ENCODE data around the gene KSR1.
"Not testable (repeated sequence)": the region's sequence is repeated elsewhere in the genome, so short reads cannot be mapped to it uniquely, and the experiment has no call there.

The KSR1 gene

DNA sequence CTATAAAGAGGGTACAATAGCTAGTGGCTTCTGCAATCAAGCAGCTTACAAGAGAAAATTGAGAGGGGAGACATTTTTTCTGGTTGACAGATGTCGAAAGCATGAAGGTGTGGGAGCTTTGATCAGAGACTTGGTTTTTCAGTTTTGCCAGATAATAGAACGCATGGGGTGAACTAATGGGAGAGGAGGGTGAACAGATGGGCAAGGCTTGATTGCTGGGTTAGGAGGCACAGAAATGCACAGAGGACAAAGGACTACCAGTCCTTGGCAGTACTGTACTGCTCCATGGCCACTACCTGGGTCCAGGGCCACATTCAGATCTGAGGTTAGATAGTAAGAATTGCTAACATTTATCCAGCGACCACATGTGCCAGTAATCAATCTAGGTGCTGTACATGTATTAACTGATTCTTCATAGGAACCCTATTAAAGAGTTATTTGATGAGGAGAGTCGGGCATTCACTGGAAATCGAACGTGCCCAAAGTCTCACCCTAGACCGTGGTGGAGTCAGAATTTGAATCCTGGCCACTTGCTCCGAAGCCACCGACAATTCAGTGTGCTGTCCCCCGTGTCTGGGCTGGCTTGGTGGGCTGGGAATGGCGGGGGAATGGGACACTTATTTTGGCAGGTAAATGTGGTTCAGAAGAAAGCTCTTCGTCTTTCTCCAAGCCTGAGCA lies 873 bp upstream of the KSR1 start:
- DNase-seq: no peak

DNA sequence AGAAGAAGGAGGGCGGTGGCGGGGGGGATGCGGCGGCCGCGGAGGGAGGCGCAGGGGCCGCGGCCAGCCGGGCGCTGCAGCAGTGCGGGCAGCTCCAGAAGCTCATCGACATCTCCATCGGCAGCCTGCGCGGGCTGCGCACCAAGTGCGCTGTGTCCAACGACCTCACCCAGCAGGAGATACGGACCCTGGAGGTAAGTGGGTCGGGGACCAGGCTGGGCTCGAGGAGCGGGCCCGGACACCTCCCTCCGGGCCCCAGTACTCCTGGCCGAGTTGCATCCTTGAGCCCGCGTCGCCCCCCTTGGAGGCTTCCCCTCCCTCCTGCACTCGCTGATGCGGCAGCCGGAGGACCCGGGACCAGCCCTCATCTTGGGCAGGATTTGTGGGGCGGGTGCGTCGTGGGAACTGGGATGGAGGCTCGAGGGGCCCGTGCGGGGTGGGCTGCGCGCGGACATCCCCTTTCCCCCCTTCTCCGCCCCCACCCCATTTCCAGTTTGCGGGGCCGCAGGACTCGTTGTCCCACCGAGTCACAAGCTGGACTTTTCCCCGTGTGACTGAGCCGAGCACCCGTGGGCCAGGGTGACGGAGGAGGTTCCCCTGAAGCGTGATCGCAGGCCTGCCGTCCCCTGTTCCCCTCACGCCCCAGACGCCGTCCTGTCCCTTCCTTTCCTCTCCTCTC lies 572 bp downstream of the KSR1 start:
- no peak for DNase-seq

DNA sequence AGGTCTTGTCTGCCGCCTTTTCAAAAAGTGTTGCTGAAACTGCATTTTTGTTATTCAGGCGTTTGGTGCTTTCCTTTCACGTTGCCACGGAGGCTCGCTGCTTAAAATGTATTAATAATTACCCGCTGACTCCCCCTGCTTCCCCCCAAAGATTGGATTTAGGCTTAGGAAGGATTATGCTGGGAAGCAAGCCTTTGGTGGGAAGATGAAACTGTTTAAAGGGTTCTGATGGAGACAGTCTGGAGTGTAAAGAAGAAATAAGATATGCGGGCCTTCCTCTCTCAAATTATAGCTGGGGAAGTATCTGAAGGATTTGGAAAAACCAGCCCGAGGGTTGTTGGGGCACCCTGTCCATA lies 1.1 kb downstream of the KSR1 start:
- DNase-seq: no peak

DNA sequence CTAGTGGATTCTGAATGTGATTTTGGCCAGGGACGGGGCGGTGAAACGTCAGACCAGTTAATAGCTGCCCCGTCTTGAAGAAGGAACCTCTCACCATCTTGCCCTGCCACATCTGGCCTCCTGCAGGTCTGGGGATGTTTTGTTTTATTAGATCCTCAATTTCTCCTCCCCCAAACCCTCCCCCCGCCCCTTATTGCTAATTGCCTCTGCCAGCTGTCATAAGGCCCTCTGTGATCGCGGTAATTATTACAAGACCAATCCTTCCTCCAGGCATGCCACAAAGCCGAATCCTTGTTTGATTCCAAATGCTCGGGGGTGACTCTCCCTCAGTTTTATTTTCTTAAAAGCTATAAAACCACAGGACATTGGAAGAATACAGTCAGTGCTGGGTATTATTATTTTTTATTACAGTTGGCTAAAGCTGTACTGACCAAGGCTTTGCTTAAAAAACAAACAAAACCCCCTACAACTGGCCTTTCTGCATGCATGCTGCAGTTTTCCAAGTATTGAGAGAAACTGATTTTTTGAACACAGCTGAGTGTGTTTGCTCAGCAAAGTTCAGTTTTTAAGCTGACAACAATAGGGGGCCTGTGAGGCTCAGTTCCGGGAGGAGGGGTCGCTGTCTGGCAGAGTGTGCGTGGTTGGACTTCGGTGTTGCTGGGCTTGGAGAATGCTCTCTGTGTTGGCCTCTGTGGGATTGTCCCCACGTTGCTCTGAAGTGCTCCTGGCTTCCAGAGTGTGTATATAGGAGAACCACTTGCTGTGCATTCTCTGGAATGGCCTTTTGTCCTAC lies 1.7 kb downstream of the KSR1 start:
- no peak for DNase-seq

DNA sequence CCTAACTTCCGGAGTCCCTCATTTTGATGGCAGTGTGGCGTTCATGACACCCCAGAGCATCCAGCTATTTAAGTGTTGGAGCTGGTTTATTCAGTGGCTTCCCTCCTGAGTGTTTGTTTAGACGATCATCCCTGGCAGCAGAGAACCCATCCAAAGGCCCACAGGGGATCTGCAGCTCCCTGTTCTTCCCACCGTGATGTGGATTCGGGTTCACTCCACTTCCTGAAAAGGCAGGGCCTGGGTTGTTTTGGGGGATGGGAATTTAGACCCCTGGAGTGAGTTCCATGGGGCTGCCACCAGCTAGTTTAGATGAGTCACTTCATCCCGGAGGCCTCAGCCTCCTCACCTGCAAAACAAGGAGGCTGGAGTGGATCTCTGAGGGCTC lies 2.3 kb downstream of the KSR1 start:
- no peak for DNase-seq

DNA sequence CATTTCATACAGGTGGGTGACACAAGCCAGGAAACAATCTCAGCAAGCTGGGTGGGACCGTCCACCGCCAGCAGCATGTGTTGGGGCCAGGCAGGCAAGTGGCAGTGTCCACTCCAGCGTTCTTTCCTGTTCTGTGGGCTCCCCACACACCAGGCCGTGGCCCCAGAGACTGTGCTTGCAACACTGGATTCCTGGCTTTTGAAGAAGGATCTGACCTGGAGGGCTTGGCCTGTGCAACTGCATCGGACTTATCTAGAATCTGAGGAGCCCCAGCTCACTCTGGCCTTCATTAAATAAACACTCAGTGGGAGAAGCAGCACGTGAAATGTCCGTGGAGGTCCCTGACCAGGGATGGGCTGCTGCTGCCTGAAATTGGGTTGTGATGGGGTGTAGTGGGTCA lies 3.2 kb downstream of the KSR1 start:
- no peak for DNase-seq

DNA sequence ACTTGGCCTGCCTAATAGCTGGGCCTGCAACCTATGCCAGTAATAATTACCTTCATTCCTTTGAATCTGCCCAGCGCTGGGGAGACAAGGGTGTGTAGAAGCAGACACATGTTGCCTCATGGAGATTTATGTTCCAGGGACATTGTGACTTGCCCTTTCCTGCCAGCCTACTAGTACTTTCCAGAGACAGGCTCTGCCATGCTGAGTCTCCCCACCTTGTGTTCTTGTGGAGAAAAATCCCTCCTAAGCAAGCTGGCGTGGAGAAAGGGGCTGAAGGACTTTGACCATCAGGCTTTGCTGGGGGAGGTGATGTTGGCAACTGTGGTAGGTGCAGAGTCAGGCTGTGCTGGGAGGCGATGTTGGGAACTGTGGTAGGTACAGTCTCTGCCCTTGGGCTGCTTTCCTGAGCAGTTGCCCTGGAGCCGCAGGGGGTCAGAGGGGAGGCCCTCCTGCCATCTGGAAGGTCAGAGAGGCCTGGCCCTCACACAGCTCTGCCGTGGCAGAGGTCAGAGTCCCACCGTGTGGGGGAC lies 4.0 kb downstream of the KSR1 start:
- no peak for DNase-seq

DNA sequence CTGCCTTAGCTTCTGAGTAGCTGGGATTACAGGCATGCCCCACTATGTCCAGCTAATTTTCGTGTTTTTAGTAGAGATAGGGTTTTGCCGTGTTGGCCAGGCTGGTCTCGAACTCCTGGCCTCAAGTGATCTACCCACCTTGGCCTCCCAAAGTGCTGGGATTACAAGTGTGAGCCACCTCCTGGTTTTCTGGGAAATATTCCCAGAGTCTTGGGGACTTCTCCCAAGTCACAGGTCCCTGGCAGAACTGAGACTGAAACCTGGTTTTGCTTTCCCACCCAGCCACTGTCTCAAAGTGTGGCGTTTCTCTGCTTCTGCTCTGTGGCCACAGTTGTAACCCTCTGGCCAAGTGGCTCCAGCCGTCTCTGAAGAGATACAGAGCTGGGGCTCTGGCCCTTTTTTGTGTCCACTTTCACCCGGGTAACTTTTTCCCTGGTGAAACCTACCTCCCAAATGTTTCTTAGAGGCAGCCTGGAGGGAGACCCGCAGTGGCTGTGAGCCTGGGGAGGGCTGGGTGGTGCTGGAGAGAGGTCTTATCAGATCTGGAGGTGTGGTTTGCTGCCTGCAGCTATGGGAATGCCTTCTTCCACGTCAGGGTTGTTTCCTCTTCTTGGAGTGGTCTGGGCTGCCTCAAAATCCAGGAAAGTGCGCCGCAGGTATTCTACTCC lies 5.1 kb downstream of the KSR1 start:
- no peak for DNase-seq

DNA sequence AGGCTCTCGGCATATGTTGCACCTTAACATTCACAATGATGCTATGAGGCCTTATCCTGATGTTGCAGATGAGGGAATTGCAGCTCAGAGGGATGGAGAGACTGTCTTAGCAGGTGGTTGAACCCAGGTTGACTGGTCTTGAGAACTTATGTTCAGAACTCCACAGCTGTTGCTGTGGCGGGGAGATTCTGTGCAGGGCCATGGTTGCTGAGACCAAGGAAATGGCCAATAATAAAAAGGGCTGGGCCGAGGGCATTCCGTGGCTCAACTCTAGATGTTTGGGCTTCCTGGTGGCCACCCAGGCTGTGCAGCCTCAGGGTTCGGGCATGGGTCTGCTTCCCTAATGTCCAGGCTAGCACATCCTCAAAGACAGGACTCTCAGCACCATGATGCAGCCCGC lies 5.9 kb downstream of the KSR1 start:
- DNase-seq: no peak

DNA sequence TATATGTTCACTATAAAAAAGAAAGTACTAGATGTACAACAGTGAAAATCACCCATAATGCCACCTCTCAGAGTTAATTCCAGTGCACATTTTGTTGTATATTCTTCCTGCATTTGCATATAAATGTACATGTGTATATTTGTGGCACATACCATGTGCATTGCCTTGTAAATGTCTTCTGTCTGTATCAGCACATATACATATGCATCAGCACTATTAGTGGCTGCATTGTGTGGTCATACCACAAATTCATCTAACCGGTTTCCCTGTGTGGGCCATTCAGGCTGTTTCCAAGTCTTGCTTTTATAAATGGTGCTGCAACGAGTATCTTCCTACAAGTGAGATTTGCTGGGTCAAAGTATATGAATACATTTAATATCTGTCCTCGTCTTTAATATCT lies 6.5 kb downstream of the KSR1 start:
- DNase-seq: no peak

DNA sequence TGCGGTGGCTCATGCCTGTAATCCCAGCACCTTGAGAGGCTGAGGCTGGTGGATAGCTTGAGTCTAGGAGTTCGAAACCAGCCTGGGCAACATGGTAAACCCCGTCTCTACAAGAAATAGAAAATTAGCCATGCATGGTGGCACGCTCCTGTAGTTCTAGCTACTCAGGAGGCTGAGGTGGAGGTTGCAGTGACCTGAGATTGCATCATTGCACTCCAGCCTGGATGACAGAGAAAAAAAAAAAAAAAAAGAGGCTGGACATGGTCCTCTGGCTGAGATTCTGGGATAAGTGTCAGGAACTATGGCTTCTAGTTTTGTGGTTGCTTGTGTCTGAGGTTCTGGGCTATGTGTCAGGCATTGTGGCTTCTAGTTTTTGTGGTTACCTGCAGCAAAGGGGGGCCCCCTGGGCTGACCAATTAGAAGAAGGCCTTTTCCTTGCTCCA lies 7.0 kb downstream of the KSR1 start:
- no peak for DNase-seq

DNA sequence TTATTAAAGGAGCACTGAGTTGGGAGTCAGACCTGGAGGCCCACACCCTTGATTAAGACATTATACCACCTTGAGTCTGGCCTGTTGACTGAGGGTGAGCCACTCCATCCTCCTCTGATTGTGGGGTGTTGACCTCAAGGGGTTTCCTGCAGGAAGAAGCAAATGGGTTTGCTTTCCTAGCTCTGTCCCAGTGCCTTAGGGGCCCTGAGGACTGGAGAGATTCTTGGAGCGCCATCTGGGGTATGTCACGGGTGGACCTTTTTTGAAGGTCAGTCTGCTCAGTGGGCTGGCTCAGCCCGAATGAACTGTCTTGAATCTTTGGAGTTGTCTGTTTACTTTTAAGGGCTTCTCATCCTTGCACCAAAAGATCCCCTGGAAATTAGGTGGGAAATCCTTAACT lies 7.8 kb downstream of the KSR1 start:
- DNase-seq: not testable (repeated sequence)

DNA sequence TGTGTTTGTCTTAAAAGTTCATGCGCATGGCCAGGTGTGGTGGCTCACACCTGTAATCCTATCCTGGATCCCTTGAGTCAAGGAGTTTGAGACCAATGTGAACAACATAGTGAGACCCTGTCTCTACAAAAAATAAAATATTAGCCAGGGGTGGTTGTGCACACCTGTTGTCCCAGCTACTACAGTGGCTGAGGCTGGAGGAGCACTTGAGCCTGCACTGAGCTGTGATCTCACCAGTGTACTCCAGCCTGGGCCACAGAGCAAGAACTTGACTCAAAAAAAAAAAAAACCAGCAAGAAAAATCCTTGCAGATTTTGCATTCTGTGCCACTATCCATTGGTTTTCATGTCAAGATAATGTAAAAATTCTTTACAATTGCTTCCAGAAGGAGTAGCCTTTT lies 8.2 kb downstream of the KSR1 start:
- DNase-seq: no peak

DNA sequence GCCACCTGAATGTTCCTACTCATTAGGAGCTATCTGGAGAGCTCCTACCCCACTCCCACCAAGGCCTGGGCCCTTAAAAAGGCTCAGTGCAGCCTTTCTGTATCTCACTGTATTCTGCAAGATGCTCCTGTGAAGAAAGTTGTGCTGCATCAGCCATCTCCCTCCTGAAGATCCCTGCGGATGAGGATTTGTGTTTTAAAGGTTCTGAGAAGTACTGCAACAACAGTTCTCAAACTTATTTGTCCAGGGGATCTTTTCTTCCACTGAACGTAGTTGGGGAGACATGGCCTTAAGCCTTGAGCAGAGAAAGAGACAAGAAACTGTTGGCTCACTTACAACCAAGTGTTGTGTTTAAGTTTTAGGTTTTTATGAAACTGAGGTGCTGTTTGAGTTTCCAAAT lies 9.6 kb downstream of the KSR1 start:
- DNase-seq: not testable (repeated sequence)

DNA sequence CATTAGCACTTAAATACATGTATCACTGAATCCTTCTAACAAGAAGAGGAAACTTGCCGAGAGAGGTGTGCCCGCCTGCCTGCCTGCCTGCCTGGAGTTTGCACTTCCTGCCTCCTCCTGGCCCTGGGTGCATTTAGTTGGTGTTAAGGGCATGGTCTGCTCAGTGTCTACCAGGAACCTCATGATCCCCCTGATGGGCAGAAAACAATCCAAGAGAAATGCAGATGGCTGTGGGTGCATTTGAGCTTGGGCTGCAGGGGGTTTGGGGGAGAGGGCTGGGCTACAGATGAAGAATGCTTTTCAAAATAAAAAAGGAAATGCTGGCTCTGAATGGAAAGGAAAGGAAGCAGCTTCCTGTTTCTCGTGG lies 10.1 kb downstream of the KSR1 start:
- no peak for DNase-seq

DNA sequence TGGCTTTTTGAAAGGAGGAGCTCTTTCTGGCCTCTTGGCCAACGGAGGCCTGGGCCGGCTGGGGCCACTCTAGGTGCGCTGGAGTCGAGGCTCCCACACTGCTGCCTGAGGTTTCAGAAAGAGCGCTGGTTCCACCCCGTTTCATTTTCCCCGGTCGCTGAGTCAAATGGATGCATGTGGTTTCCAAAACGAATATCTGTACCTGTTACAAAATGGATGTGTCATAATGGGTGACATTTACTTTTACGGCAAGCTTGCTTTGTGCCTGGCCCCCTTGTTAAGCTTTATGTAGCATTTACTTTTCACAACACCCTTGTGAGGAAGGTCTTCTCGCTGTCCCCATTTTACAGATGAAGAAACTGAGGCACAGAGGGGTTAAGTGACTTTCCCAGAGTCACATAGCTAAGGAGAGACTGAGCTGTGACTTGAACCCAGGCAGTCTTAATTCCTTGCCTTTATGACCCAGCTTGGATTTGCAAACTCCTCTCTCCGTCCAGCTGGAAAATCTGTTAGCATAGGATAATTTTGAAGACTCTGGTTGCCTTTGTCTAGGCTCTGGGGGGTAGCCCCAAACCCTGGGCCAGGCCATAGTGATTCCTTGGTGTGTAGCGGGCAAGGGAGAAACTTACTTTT lies 10.6 kb downstream of the KSR1 start:
- peak in 2 of 4 experiments; percentile 12 to 30 for DNase-seq

DNA sequence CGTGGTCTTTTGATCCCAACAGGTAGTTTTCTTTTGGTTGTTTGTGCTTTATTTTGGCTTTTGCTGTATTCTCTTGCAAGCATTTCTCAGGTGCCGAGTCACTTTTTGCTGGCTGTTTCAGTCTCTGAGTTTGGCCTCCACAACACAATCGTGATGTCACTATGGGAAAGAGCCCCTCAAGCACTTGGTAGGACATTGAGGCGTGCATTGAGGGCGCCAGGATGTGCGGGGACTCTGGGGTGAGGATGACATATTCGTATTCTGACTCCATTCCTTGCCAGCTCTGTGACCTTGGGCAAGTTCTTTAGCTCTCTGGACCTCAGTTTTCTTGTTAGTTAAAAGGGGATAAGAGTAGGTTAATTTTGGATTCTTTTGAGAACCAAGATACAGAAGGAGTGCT lies 13.0 kb downstream of the KSR1 start:
- no peak for DNase-seq

DNA sequence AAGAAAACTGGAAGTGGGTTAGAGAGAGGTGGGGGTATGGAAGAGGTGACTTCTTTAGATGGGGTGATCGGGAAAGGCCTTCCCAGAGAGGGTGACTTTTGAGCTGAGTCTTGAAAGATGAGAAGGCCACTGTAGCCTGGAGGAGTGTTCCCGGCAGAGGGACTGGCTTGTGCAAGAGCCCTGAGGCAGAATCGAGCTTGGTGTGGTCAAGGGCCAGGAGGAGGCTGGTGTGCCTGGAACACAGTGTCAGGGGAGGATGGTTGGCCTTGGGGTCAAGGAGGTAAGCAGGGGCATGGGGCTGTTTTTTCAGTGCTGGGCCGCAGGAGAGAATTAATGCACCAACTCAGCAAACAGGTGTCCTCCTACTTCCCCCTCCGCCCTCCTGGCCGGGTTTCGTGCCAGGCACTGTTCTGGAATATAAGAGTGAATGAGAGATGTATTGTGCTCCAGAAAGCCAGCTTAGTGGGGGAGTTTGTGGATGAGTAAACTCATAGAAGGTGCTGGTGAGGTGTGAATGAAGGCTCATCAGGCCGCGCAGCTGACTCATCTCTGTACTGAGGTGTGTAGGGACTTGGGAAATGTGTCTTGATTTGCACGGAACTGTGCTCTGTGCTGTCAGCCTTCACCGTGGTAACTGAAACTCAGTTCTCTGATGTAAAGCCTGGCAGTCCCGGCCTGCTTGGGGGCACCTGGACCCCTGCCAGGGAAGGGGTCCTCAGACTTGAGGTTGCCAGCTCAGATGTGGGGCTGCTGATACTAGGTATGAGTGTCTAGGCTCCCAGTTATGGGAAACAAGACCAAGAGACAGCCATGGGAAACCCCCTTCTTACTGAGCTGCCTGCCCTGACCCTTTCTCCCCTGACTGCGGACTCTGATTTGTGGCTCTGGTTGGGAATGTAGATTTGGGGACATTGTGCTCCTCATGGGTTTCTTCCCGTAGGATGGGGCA lies 15.3 kb downstream of the KSR1 start:
- DNase-seq: peak in 3 of 4 experiments; percentile 6 to 32 (median 24)

DNA sequence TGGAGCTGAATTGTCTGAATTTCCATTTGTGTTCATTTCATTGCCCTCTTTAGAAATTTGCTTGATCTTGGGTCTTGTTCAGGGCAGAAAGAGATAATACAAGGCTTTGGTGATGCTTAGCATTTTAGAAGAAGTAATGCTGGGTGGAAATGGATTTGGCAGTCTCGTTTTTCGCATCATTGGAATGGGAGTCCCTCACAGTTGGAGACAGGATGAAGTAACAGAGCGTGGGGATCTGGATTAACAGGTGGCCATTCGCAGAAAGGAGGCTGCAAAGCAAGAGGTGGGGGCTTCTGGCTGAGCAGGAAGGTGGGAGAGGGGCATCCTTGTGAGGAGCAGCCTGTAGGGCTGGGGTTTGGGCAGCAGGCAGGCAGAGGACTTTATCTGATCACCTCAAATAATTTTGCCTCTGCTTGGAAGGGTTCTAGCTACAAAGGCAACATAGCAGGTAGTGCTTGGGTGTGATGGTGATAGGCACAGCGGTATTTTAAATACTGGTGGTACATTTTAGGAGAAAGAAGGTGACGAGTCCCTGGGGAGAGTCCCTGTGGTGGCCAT lies 17.0 kb downstream of the KSR1 start:
- no peak for DNase-seq

DNA sequence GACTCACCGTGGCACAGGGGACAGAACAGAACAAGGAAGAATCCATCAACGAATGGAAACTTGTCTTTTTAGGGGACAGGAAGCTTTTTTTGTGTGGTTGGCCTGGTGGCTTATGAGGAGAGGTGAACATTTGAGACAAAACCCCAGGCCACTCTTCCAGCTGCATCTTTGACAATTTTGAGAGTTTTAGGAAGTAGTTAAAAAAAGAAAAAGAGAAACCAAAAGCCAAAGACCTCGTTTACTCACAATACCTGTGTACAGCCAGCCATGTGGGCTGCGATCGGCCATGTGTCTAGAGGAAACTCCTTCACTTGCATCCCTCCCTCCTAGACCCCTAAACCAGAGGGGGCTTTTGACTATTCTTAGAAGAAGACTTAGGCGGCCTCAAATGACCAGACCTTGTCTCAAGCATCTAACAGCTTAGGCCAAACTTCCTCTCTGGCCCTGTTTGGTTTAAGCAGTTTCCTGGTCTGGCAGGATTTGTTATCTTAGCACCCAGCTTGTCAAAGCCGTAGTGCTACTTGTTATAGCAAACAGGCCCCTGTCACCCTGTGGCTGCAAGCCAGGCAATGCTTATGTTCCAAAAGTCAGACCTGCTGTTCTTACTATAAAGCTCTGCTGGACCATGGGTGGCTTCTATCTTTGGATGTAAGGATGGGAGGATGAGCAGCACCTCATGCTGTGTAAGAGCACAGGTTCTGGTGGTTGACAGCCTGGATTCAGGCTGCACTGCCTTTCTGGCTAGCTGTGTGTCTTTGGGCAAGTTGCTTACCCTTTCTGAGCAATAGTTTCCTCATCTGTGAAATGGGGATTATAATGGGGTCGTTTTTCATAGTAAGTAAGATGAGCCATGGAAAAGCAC lies 17.7 kb downstream of the KSR1 start:
- peak in 1 of 4 experiments; percentile 19 for DNase-seq
